HCT116 (cell line): ENCODE data around the gene SRPRA. TPM values are rescaled to one million over a fixed set of nuclear protein-coding genes. Genes with fewer than 3 reads are reported as not detected.

Source experiments
- ATAC-seq: fragments of 200-7000 bp; cut with Tn5 transposase; 2 replicates; pipeline ENCODE4 v1.9.1; 2020; ENCODE audit warnings: mild to moderate bottlenecking, moderate library complexity
- BruUV-seq: library from RNA; stranded (reverse); fragments of 400-500 nt; replicated peaks from 2 replicates; lab custom pipeline; 2021; lab: Mats Ljungman, UMichigan
- CTCF ChIA-PET: fragments of 300-600 bp; sonication (Branson Sonifier 250); formaldehyde crosslinking; loops from one replicate; lab custom pipeline; 2021; ENCODE audit warnings: antibody characterized with exemption; lab: Charles Lee
- POLR2A ChIA-PET: fragments of 300-600, 350-600 bp; sonication (Branson Sonifier 250); formaldehyde crosslinking; loops from one replicate; lab custom pipeline; 2021; ENCODE audit warnings: antibody characterized with exemption; lab: Charles Lee
- RAD21 ChIA-PET, 2 experiments: fragments of 300-600 bp; sonication (Branson Sonifier 250); formaldehyde crosslinking; loops; one replicate each; lab custom pipeline; 2023; ENCODE audit warnings: low total read pairs in 2 of 2; ENCODE audit not compliant: uncharacterized antibody in 2 of 2, unreplicated experiment in 2 of 2, low non-redundant PET in 1 of 2; lab: Charles Lee
- DNase-seq: peaks from one replicate; pipeline ENCODE4 v3.0.0-alpha.2; 2010; ENCODE audit warnings: low read depth, low spot score
- H2AFZ ChIP-seq: fragments of 200-600 bp; shearing (Covaris generic), sonication (generic); 2 replicates; pipeline ENCODE4 v1.6.1; 2017; ENCODE audit warnings: low read depth, mixed run types, mixed read lengths, antibody characterized with exemption, low read length; ENCODE audit not compliant: poor library complexity, severe bottlenecking
- H3K27ac ChIP-seq: 2 replicates; pipeline ENCODE4 v1.5.1; 2012; ENCODE audit warnings: low read depth, low read length
- H3K27me3 ChIP-seq: fragments of 200-600 bp; sonication (generic); 2 replicates; pipeline ENCODE4 v1.6.1; 2016; ENCODE audit warnings: mixed run types, low read length, mixed read lengths; ENCODE audit not compliant: insufficient read depth
- H3K36me3 ChIP-seq, 2 experiments: fragments of 200-500 bp in 1 of 2; fragments of 200-600 bp in 1 of 2; sonication (Bioruptor generic) in 1 of 2; sonication (generic) in 1 of 2; 2 replicates each; pipeline versions ENCODE4 v1.5.1 to v1.6.1; 2014 to 2016; ENCODE audit warnings: low read length in 2 of 2, inconsistent platforms in 1 of 2, mixed read lengths in 1 of 2, mixed run types in 1 of 2; ENCODE audit not compliant: insufficient read depth in 2 of 2, control insufficient read depth in 1 of 2
- H3K4me1 ChIP-seq, 2 experiments: fragments of 200-600 bp in 1 of 2; sonication (generic) in 1 of 2; 2 replicates each; pipeline versions ENCODE4 v1.5.1 to v1.6.1; 2012 to 2017; ENCODE audit warnings: low read length in 2 of 2, inconsistent platforms in 1 of 2, mild to moderate bottlenecking in 1 of 2, mixed read lengths in 1 of 2, mixed run types in 1 of 2, moderate library complexity in 1 of 2; ENCODE audit not compliant: insufficient read depth in 2 of 2, control insufficient read depth in 1 of 2
- H3K4me2 ChIP-seq: fragments of 200-600 bp; sonication (generic); 2 replicates; pipeline ENCODE4 v1.6.1; 2017; ENCODE audit warnings: mixed run types, low read length, mixed read lengths
- H3K4me3 ChIP-seq, 2 experiments: fragments of 200-600 bp in 1 of 2; sonication (generic) in 1 of 2; replicated peaks in 1 of 2; 2 replicates each; pipeline ENCODE4 v1.5.1; 2011 to 2016; ENCODE audit warnings: low read length in 2 of 2, control low read depth in 1 of 2, low read depth in 1 of 2, mild to moderate bottlenecking in 1 of 2, mixed read lengths in 1 of 2, mixed run types in 1 of 2
- H3K79me2 ChIP-seq: fragments of 200-600 bp; sonication (generic); 2 replicates; pipeline ENCODE4 v1.6.1; 2017; ENCODE audit warnings: mild to moderate bottlenecking, mixed run types, low read length, moderate library complexity, mixed read lengths; ENCODE audit not compliant: insufficient read depth
- H3K9ac ChIP-seq: fragments of 200-600 bp; sonication (generic); 2 replicates; pipeline ENCODE4 v1.6.1; 2016; ENCODE audit warnings: low read length, mixed read lengths
- H3K9me2 ChIP-seq: fragments of 200-600 bp; sonication (generic), shearing (Covaris generic); 2 replicates; pipeline ENCODE4 v1.6.1; 2017; ENCODE audit warnings: mixed run types, mild to moderate bottlenecking, moderate library complexity; ENCODE audit not compliant: insufficient read depth
- H3K9me3 ChIP-seq, 2 experiments: fragments of 200-500 bp in 1 of 2; fragments of 200-600 bp in 1 of 2; sonication (Bioruptor generic) in 1 of 2; sonication (generic) in 1 of 2; 2 replicates each; pipeline ENCODE4 v1.6.1; 2014 to 2017; ENCODE audit warnings: low read length in 2 of 2, mixed read lengths in 2 of 2, inconsistent platforms in 1 of 2, low read depth in 1 of 2, mild to moderate bottlenecking in 1 of 2, mixed run types in 1 of 2, moderate library complexity in 1 of 2; ENCODE audit not compliant: control insufficient read depth in 1 of 2, insufficient read depth in 1 of 2
- H4K20me1 ChIP-seq: fragments of 200-600 bp; sonication (generic), shearing (Covaris generic); 2 replicates; pipeline ENCODE4 v1.6.1; 2017; ENCODE audit warnings: mixed run types, mild to moderate bottlenecking, moderate library complexity; ENCODE audit not compliant: insufficient read depth
- CBX3 ChIP-seq: IDR thresholded peaks from 2 replicates; pipeline ENCODE4 v1.6.1; 2012; ENCODE audit warnings: low read depth
- EZH2phosphoT487 ChIP-seq: fragments of 200-600 bp; IDR thresholded peaks from 2 replicates; pipeline ENCODE4 v1.6.1; 2018; ENCODE audit warnings: antibody characterized with exemption, borderline replicate concordance
- FOSL1 ChIP-seq: IDR thresholded peaks from 2 replicates; pipeline ENCODE4 v1.6.1; 2012; ENCODE audit warnings: low read depth
- SRF ChIP-seq: IDR thresholded peaks from 2 replicates; pipeline ENCODE4 v1.6.1; 2012; ENCODE audit warnings: low read depth
- ZFX ChIP-seq: fragments of 450-650 bp; IDR thresholded peaks from 2 replicates; pipeline ENCODE4 v1.6.1; 2017
- intact Hi-C: fragments of 100-400 bp; cut with micrococcal nuclease; formaldehyde crosslinking; loops from 2 replicates; pipeline ENCODE4 v1.10.0; 2022
- total RNA-seq: library from RNA; stranded (reverse); gene quantifications from one replicate; pipeline ENCODE4 v1.2.1, GENCODE V29; 2021; ENCODE audit not compliant: unreplicated experiment
- TF ChIP-seq, protein P1 (sequence below), 3 experiments: fragments of 200-600 bp in 1 of 3; sonication (generic) in 1 of 3; IDR thresholded peaks in 2 of 3; conservative IDR thresholded peaks in 1 of 3; 2 replicates each; pipeline ENCODE4 v1.5.1; 2012 to 2017; ENCODE audit warnings: low read depth in 2 of 3, low read length in 2 of 3, antibody characterized with exemption in 1 of 3, borderline replicate concordance in 1 of 3, control low read depth in 1 of 3, mild to moderate bottlenecking in 1 of 3, mixed read lengths in 1 of 3, mixed run types in 1 of 3, moderate library complexity in 1 of 3; ENCODE audit not compliant: insufficient read depth in 1 of 3
- TF ChIP-seq, protein P2 (sequence below): IDR thresholded peaks from 2 replicates; pipeline ENCODE4 v1.6.1; 2012; ENCODE audit warnings: low read depth
- TF ChIP-seq, protein P3 (sequence below): IDR thresholded peaks from 2 replicates; pipeline ENCODE4 v1.6.1; 2012

Gene SRPRA
- total RNA-seq, 1 experiment from 2014 or later, result 74.5 TPM

DNA sequence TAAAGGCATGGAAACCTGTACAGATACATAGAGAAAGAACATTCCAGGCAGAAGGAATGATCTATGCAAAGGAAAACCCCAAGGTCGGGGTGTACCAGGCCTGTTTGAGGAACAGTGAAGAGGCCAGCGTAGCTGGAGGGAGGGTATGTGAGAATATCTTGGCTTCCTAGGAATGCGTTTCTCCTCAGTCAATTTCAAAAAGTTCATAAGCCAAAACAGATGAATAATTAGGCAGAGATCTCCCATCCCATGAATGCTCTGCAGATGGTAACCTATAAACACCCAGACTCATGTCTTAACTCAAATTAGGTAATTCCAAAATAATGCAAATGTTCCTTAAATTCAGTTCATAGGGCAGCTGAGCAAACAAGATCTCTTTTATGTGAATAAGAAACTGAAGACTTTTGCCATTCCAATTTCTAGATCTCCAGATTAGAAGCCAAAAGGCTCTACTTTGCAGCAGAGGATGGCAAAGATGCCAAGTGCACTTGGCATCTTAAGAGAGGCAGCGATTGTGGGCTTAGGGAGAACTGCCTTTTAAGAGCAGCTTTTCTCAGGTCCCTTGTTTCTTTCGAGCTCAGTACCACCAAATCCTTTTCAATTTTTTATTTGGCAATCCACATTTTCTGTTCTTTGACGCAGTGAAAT is 43.9 kb downstream of the SRPRA start:
- no peaks in the 10 kb centered on the region for H3K4me1 ChIP-seq
- no TSS peak for BruUV-seq
- H3K9me3 ChIP-seq, result no peaks in the 10 kb centered on the region
- no peak overlapping the region for H3K4me3 ChIP-seq
- no peak for DNase-seq
- H4K20me1 ChIP-seq, result no peaks in the 10 kb centered on the region
- CTCF ChIA-PET, result no interaction called here
- RAD21 ChIA-PET, result no interaction called here
- no peak for TF ChIP-seq SRF
- TF ChIP-seq CBX3, result no peak
- TF ChIP-seq EZH2phosphoT487, result no peak
- peaks cover 58% of the 10 kb centered on the region for H3K79me2 ChIP-seq
- no peak overlapping the region for H3K9ac ChIP-seq
- H3K27ac ChIP-seq, result no peak overlapping the region
- ATAC-seq, result no peak
- POLR2A ChIA-PET, result no interaction called here
- no peaks in the 10 kb centered on the region for H3K27me3 ChIP-seq
- no peaks in the 10 kb centered on the region for H3K36me3 ChIP-seq
- H2AFZ ChIP-seq, result no peak overlapping the region
- no peaks in the 10 kb centered on the region for H3K9me2 ChIP-seq
- intact Hi-C loops, result no loop called here
- no peak overlapping the region for H3K4me2 ChIP-seq

- DNase-seq (no peak), ATAC-seq (no peak)
- POLR2A ChIA-PET, result interaction anchor here (0.6 kb wide), 1 partner anchor 316 kb away, joined by 4 read pairs; no protein-coding TSS in a partner anchor
- TF ChIP-seq FOSL1 (no peak), ZFX (no peak)
- TF ChIP-seq, protein P1, sequence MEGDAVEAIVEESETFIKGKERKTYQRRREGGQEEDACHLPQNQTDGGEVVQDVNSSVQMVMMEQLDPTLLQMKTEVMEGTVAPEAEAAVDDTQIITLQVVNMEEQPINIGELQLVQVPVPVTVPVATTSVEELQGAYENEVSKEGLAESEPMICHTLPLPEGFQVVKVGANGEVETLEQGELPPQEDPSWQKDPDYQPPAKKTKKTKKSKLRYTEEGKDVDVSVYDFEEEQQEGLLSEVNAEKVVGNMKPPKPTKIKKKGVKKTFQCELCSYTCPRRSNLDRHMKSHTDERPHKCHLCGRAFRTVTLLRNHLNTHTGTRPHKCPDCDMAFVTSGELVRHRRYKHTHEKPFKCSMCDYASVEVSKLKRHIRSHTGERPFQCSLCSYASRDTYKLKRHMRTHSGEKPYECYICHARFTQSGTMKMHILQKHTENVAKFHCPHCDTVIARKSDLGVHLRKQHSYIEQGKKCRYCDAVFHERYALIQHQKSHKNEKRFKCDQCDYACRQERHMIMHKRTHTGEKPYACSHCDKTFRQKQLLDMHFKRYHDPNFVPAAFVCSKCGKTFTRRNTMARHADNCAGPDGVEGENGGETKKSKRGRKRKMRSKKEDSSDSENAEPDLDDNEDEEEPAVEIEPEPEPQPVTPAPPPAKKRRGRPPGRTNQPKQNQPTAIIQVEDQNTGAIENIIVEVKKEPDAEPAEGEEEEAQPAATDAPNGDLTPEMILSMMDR (IDR thresholded peaks at IDR 0.05 in 2 of 3, conservative IDR thresholded peaks at IDR 0.05 in 1 of 3; ENCODE audit: borderline replicate concordance in 1 of 3, insufficient read depth in 1 of 3, low read depth in 2 of 3, low read length in 2 of 3), result no peak
- TF ChIP-seq, protein P2, sequence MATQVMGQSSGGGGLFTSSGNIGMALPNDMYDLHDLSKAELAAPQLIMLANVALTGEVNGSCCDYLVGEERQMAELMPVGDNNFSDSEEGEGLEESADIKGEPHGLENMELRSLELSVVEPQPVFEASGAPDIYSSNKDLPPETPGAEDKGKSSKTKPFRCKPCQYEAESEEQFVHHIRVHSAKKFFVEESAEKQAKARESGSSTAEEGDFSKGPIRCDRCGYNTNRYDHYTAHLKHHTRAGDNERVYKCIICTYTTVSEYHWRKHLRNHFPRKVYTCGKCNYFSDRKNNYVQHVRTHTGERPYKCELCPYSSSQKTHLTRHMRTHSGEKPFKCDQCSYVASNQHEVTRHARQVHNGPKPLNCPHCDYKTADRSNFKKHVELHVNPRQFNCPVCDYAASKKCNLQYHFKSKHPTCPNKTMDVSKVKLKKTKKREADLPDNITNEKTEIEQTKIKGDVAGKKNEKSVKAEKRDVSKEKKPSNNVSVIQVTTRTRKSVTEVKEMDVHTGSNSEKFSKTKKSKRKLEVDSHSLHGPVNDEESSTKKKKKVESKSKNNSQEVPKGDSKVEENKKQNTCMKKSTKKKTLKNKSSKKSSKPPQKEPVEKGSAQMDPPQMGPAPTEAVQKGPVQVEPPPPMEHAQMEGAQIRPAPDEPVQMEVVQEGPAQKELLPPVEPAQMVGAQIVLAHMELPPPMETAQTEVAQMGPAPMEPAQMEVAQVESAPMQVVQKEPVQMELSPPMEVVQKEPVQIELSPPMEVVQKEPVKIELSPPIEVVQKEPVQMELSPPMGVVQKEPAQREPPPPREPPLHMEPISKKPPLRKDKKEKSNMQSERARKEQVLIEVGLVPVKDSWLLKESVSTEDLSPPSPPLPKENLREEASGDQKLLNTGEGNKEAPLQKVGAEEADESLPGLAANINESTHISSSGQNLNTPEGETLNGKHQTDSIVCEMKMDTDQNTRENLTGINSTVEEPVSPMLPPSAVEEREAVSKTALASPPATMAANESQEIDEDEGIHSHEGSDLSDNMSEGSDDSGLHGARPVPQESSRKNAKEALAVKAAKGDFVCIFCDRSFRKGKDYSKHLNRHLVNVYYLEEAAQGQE, result no peak
- TF ChIP-seq, protein P3, sequence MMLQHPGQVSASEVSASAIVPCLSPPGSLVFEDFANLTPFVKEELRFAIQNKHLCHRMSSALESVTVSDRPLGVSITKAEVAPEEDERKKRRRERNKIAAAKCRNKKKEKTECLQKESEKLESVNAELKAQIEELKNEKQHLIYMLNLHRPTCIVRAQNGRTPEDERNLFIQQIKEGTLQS, result no peak
- Histone ChIP-seq H3K27ac (no peak overlapping the region), H2AFZ (no peak overlapping the region), H3K79me2 (peaks cover 90% of the 10 kb centered on the region), H3K27me3 (no peaks in the 10 kb centered on the region), H3K4me2 (no peak overlapping the region), H4K20me1 (no peaks in the 10 kb centered on the region), H3K9me2 (no peaks in the 10 kb centered on the region), H3K4me1 (no peaks in the 10 kb centered on the region), H3K36me3 (no peaks in the 10 kb centered on the region), H3K9me3 (no peaks in the 10 kb centered on the region), H3K9ac (no peak overlapping the region), H3K4me3 (no peak overlapping the region)
- RAD21 ChIA-PET, result no interaction called here
- CTCF ChIA-PET, result no interaction called here
- BruUV-seq, result no TSS peak
- intact Hi-C loops, result no loop called here
Observed at GRCh38 chr11:126219547-126219946, 49.1 kb downstream of the SRPRA start.
